Type B pancreatic cell (in vitro differentiated cells): ENCODE results near the gene CWC25. TPM values are rescaled to one million over a fixed set of nuclear protein-coding genes. Genes with fewer than 3 reads are reported as not detected.

Experiments used
- DNase-seq: peaks from one replicate; pipeline ENCODE4 v3.0.0; 2021; ENCODE audit warnings: mixed read lengths; ENCODE audit not compliant: unreplicated experiment; ENCODE audit errors: extremely low spot score
- H3K27ac Mint-ChIP-seq: 2 replicates; pipeline ENCODE4 v1.8.0; 2021; ENCODE audit warnings: mild to moderate bottlenecking, mixed read lengths
- H3K27me3 Mint-ChIP-seq: 2 replicates; pipeline ENCODE4 v1.8.0; 2021; ENCODE audit warnings: mixed read lengths
- H3K36me3 Mint-ChIP-seq: 2 replicates; pipeline ENCODE4 v1.8.0; 2021; ENCODE audit warnings: mixed read lengths
- H3K4me1 Mint-ChIP-seq: one replicate; pipeline ENCODE4 v1.8.0; 2021; ENCODE audit warnings: mixed read lengths; ENCODE audit not compliant: unreplicated experiment
- H3K4me3 Mint-ChIP-seq: 2 replicates; pipeline ENCODE4 v1.8.0; 2021; ENCODE audit warnings: mild to moderate bottlenecking, mixed read lengths
- H3K9me3 Mint-ChIP-seq: 2 replicates; pipeline ENCODE4 v1.8.0; 2021; ENCODE audit warnings: mixed read lengths
- total RNA-seq: library from RNA; stranded (reverse); gene quantifications from 2 replicates; pipeline ENCODE4 v1.2.1, GENCODE V29; 2021; ENCODE audit warnings: low replicate concordance
- TF ChIP-seq, protein P1 (sequence below): fragments of 200-600 bp; sonication (generic); conservative IDR thresholded peaks from 2 replicates; pipeline ENCODE4 v1.5.0; 2021; ENCODE audit warnings: antibody characterized with exemption, mild to moderate bottlenecking

The CWC25 gene
- total RNA-seq, 1 donor from 2014 or later, result 17.7 TPM

DNA sequence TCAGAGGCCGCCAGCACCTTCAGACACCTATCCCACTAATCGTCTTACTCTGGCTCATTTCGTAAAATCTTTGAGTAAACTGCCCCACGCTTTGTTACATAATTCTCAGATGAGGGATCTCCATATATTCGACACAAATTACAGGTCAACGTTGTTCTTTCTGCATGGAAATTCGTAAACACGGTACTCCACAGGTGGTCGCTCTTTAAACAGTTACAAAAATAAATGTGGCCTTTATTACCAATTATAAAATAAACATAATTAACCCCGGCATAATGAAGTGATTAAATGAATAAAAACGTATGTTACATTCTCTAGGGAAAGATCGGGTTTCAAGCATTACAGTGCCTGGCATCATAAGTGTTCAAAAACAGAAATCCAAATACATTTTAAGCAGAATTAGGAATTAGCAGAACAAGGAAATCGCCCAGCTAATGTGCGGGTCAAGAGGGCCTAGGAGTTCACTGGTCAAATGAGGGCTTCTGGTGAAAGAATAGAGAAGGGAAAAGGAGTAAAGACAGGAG lies 24.8 kb downstream of the CWC25 start:
- Mint-ChIP-seq H3K4me1 (peaks cover 24% of the 10 kb centered on the region), H3K4me3 (peak overlapping the region; percentile 82), H3K36me3 (peaks cover 35% of the 10 kb centered on the region), H3K27me3 (no peaks in the 10 kb centered on the region), H3K9me3 (no peaks in the 10 kb centered on the region), H3K27ac (peak overlapping the region; percentile 88)
- no peak for DNase-seq
- TF ChIP-seq, protein P1, sequence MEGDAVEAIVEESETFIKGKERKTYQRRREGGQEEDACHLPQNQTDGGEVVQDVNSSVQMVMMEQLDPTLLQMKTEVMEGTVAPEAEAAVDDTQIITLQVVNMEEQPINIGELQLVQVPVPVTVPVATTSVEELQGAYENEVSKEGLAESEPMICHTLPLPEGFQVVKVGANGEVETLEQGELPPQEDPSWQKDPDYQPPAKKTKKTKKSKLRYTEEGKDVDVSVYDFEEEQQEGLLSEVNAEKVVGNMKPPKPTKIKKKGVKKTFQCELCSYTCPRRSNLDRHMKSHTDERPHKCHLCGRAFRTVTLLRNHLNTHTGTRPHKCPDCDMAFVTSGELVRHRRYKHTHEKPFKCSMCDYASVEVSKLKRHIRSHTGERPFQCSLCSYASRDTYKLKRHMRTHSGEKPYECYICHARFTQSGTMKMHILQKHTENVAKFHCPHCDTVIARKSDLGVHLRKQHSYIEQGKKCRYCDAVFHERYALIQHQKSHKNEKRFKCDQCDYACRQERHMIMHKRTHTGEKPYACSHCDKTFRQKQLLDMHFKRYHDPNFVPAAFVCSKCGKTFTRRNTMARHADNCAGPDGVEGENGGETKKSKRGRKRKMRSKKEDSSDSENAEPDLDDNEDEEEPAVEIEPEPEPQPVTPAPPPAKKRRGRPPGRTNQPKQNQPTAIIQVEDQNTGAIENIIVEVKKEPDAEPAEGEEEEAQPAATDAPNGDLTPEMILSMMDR, result no peak

GRCh38 chr17:38799501-38800236 lies 25.5 kb downstream of the CWC25 start, which contains the start of gene PIP4K2B:
Gene PIP4K2B, minus strand, starts transcription at chr17:38799556. Its CDS starts 132 bp downstream, at chr17:38799424.
- H3K4me1 Mint-ChIP-seq, result peaks cover 24% of the 10 kb centered on the region
- no peaks in the 10 kb centered on the region for H3K9me3 Mint-ChIP-seq
- H3K36me3 Mint-ChIP-seq, result peaks cover 35% of the 10 kb centered on the region
- peak within 1 kb of the TSS; percentile 96 for H3K4me3 Mint-ChIP-seq
- H3K27ac Mint-ChIP-seq, result peak within 1 kb of the TSS; percentile 93
- DNase-seq, result peak; percentile 96
- H3K27me3 Mint-ChIP-seq, result no peaks in the 10 kb centered on the region
- TF ChIP-seq, protein P1, result no peak

DNA sequence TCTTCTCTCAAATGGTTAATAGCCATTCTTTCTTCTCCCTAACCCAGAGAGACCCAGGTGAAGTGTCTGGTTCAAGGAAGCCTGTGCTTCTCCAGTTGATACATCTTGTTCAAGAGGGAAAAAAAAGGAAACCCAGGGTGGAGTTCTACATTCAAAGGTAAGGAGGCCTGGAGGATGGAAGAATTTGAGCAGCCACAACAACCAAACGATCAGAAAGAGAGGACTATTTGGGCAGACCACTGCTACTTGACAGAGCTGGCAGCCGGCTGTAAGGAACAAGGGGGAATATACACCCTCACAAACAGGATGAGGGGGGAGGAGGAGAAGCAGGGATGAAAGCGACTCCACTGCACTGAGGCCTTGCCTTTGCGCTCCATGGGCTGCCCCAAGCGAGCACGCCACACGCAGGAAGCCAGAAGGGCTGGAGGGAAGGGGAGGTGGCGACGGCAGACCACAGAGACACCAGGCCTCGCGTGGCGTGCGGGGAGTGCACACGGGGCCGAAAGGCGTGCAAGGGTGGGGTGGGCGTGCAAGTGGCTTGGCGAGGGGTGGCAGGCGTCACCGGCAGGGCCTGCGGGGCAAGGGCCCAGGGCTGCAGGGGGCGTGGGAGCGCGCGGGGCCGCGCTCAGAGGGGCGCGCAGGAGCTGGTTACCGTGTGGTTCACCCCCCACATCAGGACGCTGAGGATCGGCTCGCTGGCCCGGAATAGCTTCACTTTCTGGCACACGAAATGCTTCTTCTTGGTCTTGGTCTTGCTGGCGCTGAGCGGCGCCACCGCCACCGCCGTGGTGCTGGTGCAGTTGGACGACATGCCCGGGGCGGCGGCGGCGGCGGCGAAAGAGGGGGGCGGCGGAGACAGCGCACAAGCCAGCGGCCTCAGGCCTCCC lies 26.3 kb downstream of the CWC25 start:
- peaks cover 37% of the 10 kb centered on the region for H3K36me3 Mint-ChIP-seq
- peak; percentile 70 for DNase-seq
- H3K27me3 Mint-ChIP-seq, result no peaks in the 10 kb centered on the region
- peak overlapping the region; percentile 93 for H3K27ac Mint-ChIP-seq
- H3K9me3 Mint-ChIP-seq, result no peaks in the 10 kb centered on the region
- TF ChIP-seq, protein P1, result no peak
- H3K4me3 Mint-ChIP-seq, result peak overlapping the region; percentile 96
- peaks cover 29% of the 10 kb centered on the region for H3K4me1 Mint-ChIP-seq

GRCh38 chr17:38797828-38798227 lies 27.3 kb downstream of the CWC25 start:
- Mint-ChIP-seq H3K4me3 (peak overlapping the region; percentile 96), H3K4me1 (peaks cover 30% of the 10 kb centered on the region), H3K27me3 (no peaks in the 10 kb centered on the region), H3K36me3 (peaks cover 34% of the 10 kb centered on the region), H3K9me3 (no peaks in the 10 kb centered on the region), H3K27ac (peak overlapping the region; percentile 93)
- TF ChIP-seq, protein P1, result no peak
- DNase-seq, result no peak

- Mint-ChIP-seq H3K4me1 (peaks cover 30% of the 10 kb centered on the region), H3K9me3 (no peaks in the 10 kb centered on the region), H3K27ac (peak overlapping the region; percentile 46), H3K4me3 (peak overlapping the region; percentile 96), H3K27me3 (no peaks in the 10 kb centered on the region), H3K36me3 (peaks cover 38% of the 10 kb centered on the region)
- no peak for DNase-seq
- TF ChIP-seq, protein P1, result no peak
These were observed 28.0 kb downstream of the CWC25 start for GRCh38 chr17:38797158-38797490.
